ENCODE results near the gene TMEM91.

The TMEM91 gene

DNA sequence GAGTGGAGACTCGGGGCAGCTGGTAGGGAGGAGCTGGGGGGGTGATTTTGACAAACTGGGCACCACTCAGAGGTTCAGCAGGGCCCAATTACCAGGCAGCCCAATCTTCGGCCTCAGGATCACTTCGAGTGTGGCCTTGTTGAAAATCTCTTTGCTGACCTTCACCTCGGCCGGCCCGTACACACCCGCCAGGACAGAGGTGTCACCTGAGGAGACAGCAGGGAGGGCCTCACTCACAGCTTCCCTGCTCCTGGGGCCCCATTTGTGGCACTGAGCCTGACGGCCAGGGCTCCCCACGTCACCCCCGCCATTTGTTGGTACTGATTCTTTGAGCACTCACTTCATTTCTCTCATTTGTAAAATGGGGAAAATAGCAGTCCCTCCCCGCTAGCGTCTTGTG is 16.4 kb downstream of the TMEM91 start:
- H3K4me3 ChIP-seq (ENCODE audit: low read depth, low read length): no peak overlapping the region
- TF ChIP-seq, protein P1, sequence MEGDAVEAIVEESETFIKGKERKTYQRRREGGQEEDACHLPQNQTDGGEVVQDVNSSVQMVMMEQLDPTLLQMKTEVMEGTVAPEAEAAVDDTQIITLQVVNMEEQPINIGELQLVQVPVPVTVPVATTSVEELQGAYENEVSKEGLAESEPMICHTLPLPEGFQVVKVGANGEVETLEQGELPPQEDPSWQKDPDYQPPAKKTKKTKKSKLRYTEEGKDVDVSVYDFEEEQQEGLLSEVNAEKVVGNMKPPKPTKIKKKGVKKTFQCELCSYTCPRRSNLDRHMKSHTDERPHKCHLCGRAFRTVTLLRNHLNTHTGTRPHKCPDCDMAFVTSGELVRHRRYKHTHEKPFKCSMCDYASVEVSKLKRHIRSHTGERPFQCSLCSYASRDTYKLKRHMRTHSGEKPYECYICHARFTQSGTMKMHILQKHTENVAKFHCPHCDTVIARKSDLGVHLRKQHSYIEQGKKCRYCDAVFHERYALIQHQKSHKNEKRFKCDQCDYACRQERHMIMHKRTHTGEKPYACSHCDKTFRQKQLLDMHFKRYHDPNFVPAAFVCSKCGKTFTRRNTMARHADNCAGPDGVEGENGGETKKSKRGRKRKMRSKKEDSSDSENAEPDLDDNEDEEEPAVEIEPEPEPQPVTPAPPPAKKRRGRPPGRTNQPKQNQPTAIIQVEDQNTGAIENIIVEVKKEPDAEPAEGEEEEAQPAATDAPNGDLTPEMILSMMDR (IDR thresholded peaks at IDR 0.05; ENCODE audit: low read depth, low read length): no peak
- no peak for DNase-seq (ENCODE audit: low read depth, low spot score)
- in situ Hi-C loops (cut with HindIII; ENCODE audit: low sequenced_read_pairs): no loop called here

DNA sequence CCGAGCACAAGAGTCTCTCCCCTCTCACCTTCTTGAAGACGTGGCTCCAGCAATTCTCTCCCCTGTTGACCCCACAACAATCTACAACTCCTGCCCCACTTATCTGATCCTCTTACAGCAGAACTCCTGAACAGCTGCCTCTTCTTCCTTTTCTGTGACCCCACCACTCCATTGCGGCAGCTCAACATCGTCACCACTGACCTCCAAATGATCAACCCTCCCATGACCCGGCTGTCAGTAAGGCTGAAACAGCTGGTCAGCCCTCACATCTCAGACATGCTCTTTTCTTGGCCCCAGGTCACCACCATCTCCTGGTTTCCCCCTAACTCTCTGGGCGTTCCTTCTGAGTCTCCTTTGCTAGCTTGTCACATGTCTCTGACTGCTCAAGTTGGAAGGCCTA is 19.0 kb downstream of the TMEM91 start:
- TF ChIP-seq, protein P1 (IDR thresholded peaks at IDR 0.05; ENCODE audit: low read depth, low read length): no peak
- no peak for DNase-seq (ENCODE audit: low read depth, low spot score)
- in situ Hi-C loops (cut with HindIII; ENCODE audit: low sequenced_read_pairs): no loop called here

DNA sequence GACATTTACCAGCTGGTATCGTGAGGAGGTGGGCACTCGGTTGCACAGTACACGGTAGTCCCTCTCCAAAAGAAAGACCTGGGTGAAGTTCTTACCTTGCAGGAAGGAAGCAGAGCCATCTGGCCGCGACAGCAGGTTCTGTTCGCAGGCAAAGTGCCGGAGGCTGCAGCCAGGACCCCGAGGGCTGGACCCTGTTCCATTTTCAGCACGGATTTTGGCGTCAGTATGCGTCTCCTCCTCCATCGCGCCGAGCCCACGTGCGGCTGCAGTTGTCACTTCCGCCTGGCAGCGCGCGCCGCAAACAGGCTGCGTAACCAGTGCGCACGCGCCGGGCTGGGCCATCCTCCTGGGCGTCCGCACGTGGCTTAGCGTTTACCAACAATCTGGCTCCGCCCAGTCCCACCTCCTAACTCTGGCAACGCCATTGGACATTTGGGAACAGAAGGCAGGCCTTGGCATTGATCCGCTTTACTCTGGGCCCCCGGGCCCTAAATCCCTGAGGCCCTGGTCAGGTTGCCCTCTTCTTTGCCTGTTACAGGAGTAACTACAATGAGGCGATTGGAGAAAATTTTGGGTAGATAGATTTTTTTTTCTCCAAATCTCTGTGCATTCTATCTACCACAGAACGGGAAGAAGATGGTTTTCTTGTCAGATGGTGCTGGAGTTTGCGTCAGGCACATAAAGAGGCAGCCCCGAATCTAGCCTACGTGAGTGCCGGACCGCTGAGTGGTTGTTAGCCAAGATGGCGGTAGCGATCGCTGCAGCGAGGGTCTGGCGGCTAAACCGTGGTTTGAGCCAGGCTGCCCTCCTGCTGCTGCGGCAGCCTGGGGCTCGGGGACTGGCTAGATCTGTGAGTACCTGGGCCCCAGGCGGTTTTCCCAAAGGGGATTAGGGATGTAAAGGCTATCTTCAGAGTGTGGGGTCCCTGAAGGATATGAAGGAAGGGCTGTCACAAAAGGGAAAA is 21.0 kb downstream of the TMEM91 start, which contains the start of the genes BCKDHA and EXOSC5:
TSS of gene BCKDHA (plus strand) at position 733 of the 964 bp plus-strand sequence. CDS start at position 743, 10 bp downstream.
TSS of gene EXOSC5 (minus strand) at position 274 of the 964 bp plus-strand sequence. CDS start at position 243, 31 bp downstream.
- DNase-seq (ENCODE audit: low read depth, low spot score): peak; percentile 100
- peak within 1 kb of the TSS; percentile 82 for H3K4me3 ChIP-seq (ENCODE audit: low read depth, low read length)
- TF ChIP-seq, protein P1 (IDR thresholded peaks at IDR 0.05; ENCODE audit: low read depth, low read length): no peak
- in situ Hi-C loops (cut with HindIII; ENCODE audit: low sequenced_read_pairs): no loop called here

More for the DNA sequence above, 19.0 kb downstream of the TMEM91 start:
- no peak overlapping the region for H3K4me3 ChIP-seq (ENCODE audit: low read depth, low read length)

DNA sequence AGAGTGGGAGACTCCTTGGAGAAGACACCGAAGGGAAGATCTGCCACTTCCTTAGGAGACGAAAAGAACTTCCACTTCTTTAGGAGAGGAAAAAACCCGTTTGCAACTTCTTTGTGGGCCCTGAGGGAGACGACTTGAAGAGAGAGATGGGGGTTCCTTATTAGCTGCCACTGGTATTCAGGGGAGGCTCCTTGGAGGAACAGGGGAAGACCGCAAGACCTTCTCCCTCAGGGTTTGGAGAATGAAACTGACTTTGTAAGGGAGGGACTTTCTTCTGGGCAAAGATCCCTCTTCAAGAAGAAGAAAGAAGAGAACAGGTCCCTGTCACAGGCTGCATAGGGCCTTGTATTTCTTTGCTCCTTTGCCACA is 21.7 kb downstream of the TMEM91 start:
- in situ Hi-C loops (cut with HindIII; ENCODE audit: low sequenced_read_pairs): no loop called here
- peak overlapping the region; percentile 82 for H3K4me3 ChIP-seq (ENCODE audit: low read depth, low read length)
- TF ChIP-seq, protein P1 (IDR thresholded peaks at IDR 0.05; ENCODE audit: low read depth, low read length): no peak
- DNase-seq (ENCODE audit: low read depth, low spot score): no peak

DNA sequence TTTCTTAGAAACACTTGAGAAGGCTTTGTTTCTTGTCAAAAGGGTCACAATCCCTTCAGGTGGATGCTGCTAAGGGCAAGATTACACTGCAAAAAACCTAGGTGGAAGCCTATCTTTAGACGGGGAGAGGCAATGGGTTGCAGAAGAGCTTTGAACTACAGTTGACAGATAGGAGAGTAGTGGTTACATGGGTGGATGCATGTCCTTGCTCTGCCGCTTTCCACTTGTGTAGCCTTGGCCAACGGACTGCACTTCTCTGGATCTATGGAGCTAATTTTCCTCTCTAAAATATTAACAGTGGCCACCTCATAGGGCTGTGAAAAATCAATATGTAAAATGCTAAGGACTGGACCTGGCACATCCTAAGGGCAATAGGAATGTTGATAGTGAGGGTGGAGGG is 22.3 kb downstream of the TMEM91 start:
- in situ Hi-C loops (cut with HindIII; ENCODE audit: low sequenced_read_pairs): no loop called here
- H3K4me3 ChIP-seq (ENCODE audit: low read depth, low read length): peak overlapping the region; percentile 82
- no peak for DNase-seq (ENCODE audit: low read depth, low spot score)
- TF ChIP-seq, protein P1 (IDR thresholded peaks at IDR 0.05; ENCODE audit: low read depth, low read length): no peak

DNA sequence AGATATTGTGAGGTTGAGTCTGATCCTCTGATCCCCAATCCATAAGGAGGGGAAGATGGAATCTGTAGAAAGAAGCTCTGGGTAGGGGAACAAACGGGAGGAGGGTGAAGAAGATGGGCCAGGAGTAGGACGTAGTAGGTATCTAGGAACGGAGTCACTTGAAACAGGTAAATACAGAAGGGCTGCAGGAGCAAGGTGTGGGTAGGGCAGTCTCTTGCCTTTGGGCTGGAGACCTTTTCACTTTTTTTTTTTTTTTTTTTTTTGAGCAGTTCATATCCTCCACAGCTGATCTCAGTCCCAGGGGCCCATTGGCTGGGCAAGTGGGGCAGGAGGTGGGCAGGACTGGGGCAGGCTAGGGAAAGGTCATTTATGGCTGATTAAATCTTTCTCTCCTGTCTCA is 22.8 kb downstream of the TMEM91 start:
- in situ Hi-C loops (cut with HindIII; ENCODE audit: low sequenced_read_pairs): no loop called here
- no peak for DNase-seq (ENCODE audit: low read depth, low spot score)
- TF ChIP-seq, protein P1 (IDR thresholded peaks at IDR 0.05; ENCODE audit: low read depth, low read length): no peak
- H3K4me3 ChIP-seq (ENCODE audit: low read depth, low read length): no peak overlapping the region
